Measurements from ENCODE around the gene HOXC6.
"Not testable (repeated sequence)": the region's sequence is repeated elsewhere in the genome, so short reads cannot be mapped to it uniquely, and the experiment has no call there.

Gene HOXC6

GRCh38 chr12:54037360-54038283 is 9.4 kb downstream of the HOXC6 start:
- peaks cover 16% of the 10 kb centered on the region for H3K4me1 ChIP-seq (ENCODE audit: insufficient read depth, low read length)
- H3K9me3 ChIP-seq (ENCODE audit: low read length) = no peaks in the 10 kb centered on the region
- no peak overlapping the region for H3K9ac ChIP-seq (ENCODE audit: low read length)
- no peak overlapping the region for H3K27ac ChIP-seq (ENCODE audit: low read depth, low read length)
- H3K36me3 ChIP-seq (ENCODE audit: insufficient read depth, low read length) = no peaks in the 10 kb centered on the region
- H3K27me3 ChIP-seq (ENCODE audit: control insufficient read depth in 1 of 2, insufficient read depth in 2 of 2, low read length in 2 of 2) = peaks cover 21 to 67% of the 10 kb centered on the region in 2 donors
- H3K4me3 ChIP-seq (ENCODE audit: low read depth in 1 of 2, low read length in 2 of 2) = no peak overlapping the region

- H3K27ac ChIP-seq (ENCODE audit: low read depth, low read length) = no peak overlapping the region
- H3K36me3 ChIP-seq (ENCODE audit: insufficient read depth, low read length) = no peaks in the 10 kb centered on the region
- peaks cover 10% of the 10 kb centered on the region for H3K4me1 ChIP-seq (ENCODE audit: insufficient read depth, low read length)
- H3K9ac ChIP-seq (ENCODE audit: low read length) = no peak overlapping the region
- H3K4me3 ChIP-seq (ENCODE audit: low read depth in 1 of 2, low read length in 2 of 2) = no peak overlapping the region
- peaks cover 13 to 67% of the 10 kb centered on the region in 2 donors for H3K27me3 ChIP-seq (ENCODE audit: control insufficient read depth in 1 of 2, insufficient read depth in 2 of 2, low read length in 2 of 2)
- no peaks in the 10 kb centered on the region for H3K9me3 ChIP-seq (ENCODE audit: low read length)
These were observed 10.1 kb downstream of the HOXC6 start for GRCh38 chr12:54038284-54038870.

- no peaks in the 10 kb centered on the region for H3K36me3 ChIP-seq (ENCODE audit: insufficient read depth, low read length)
- H3K9me3 ChIP-seq (ENCODE audit: low read length) = no peaks in the 10 kb centered on the region
- H3K27ac ChIP-seq (ENCODE audit: low read depth, low read length) = no peak overlapping the region
- H3K9ac ChIP-seq (ENCODE audit: low read length) = no peak overlapping the region
- H3K4me3 ChIP-seq (ENCODE audit: low read depth in 1 of 2, low read length in 2 of 2) = no peak overlapping the region
- peaks cover 13 to 62% of the 10 kb centered on the region in 2 donors for H3K27me3 ChIP-seq (ENCODE audit: control insufficient read depth in 1 of 2, insufficient read depth in 2 of 2, low read length in 2 of 2)
- peaks cover 5% of the 10 kb centered on the region for H3K4me1 ChIP-seq (ENCODE audit: insufficient read depth, low read length)
These were observed 10.7 kb downstream of the HOXC6 start for GRCh38 chr12:54038871-54039414.

GRCh38 chr12:54039417-54040147 is 11.3 kb downstream of the HOXC6 start:
- Histone ChIP-seq H3K36me3 (ENCODE audit: insufficient read depth, low read length) (no peaks in the 10 kb centered on the region), H3K9ac (ENCODE audit: low read length) (no peak overlapping the region), H3K4me1 (ENCODE audit: insufficient read depth, low read length) (peaks cover 5% of the 10 kb centered on the region), H3K27me3 (ENCODE audit: control insufficient read depth in 1 of 2, insufficient read depth in 2 of 2, low read length in 2 of 2) (peaks cover 19 to 58% of the 10 kb centered on the region in 2 donors), H3K27ac (ENCODE audit: low read depth, low read length) (no peak overlapping the region), H3K9me3 (ENCODE audit: low read length) (no peaks in the 10 kb centered on the region), H3K4me3 (ENCODE audit: low read depth in 1 of 2, low read length in 2 of 2) (peak overlapping the region in 1 of 2 donors; percentile 7)

- Histone ChIP-seq H3K9ac (ENCODE audit: low read length) (no peak overlapping the region), H3K36me3 (ENCODE audit: insufficient read depth, low read length) (no peaks in the 10 kb centered on the region), H3K9me3 (ENCODE audit: low read length) (no peaks in the 10 kb centered on the region), H3K27ac (ENCODE audit: low read depth, low read length) (no peak overlapping the region), H3K4me1 (ENCODE audit: insufficient read depth, low read length) (peaks cover 5% of the 10 kb centered on the region), H3K4me3 (ENCODE audit: low read depth in 1 of 2, low read length in 2 of 2) (peak overlapping the region in 1 of 2 donors; percentile 7), H3K27me3 (ENCODE audit: control insufficient read depth in 1 of 2, insufficient read depth in 2 of 2, low read length in 2 of 2) (peaks cover 21 to 57% of the 10 kb centered on the region in 2 donors)
These were observed 11.9 kb downstream of the HOXC6 start for GRCh38 chr12:54040148-54040494.

- no peaks in the 10 kb centered on the region for H3K9me3 ChIP-seq (ENCODE audit: low read length)
- no peaks in the 10 kb centered on the region for H3K36me3 ChIP-seq (ENCODE audit: insufficient read depth, low read length)
- no peak overlapping the region for H3K27ac ChIP-seq (ENCODE audit: low read depth, low read length)
- peaks cover 5% of the 10 kb centered on the region for H3K4me1 ChIP-seq (ENCODE audit: insufficient read depth, low read length)
- H3K4me3 ChIP-seq (ENCODE audit: low read depth in 1 of 2, low read length in 2 of 2) = no peak overlapping the region
- H3K9ac ChIP-seq (ENCODE audit: low read length) = no peak overlapping the region
- peaks cover 19 to 55% of the 10 kb centered on the region in 2 donors for H3K27me3 ChIP-seq (ENCODE audit: control insufficient read depth in 1 of 2, insufficient read depth in 2 of 2, low read length in 2 of 2)
These were observed 12.4 kb downstream of the HOXC6 start for GRCh38 chr12:54040648-54041047.

GRCh38 chr12:54041097-54041690 is 13.0 kb downstream of the HOXC6 start:
- H3K9ac ChIP-seq (ENCODE audit: low read length) = no peak overlapping the region
- H3K27me3 ChIP-seq (ENCODE audit: control insufficient read depth in 1 of 2, insufficient read depth in 2 of 2, low read length in 2 of 2) = peaks cover 20 to 57% of the 10 kb centered on the region in 2 donors
- H3K36me3 ChIP-seq (ENCODE audit: insufficient read depth, low read length) = no peaks in the 10 kb centered on the region
- H3K9me3 ChIP-seq (ENCODE audit: low read length) = no peaks in the 10 kb centered on the region
- H3K27ac ChIP-seq (ENCODE audit: low read depth, low read length) = no peak overlapping the region
- H3K4me3 ChIP-seq (ENCODE audit: low read depth in 1 of 2, low read length in 2 of 2) = no peak overlapping the region
- peaks cover 5% of the 10 kb centered on the region for H3K4me1 ChIP-seq (ENCODE audit: insufficient read depth, low read length)

- not testable (repeated sequence) for H3K9ac ChIP-seq (ENCODE audit: low read length); H3K36me3 ChIP-seq (ENCODE audit: insufficient read depth, low read length); H3K4me1 ChIP-seq (ENCODE audit: insufficient read depth, low read length); H3K9me3 ChIP-seq (ENCODE audit: low read length); H3K4me3 ChIP-seq (ENCODE audit: low read depth in 1 of 2, low read length in 2 of 2); H3K27ac ChIP-seq (ENCODE audit: low read depth, low read length)
- H3K27me3 ChIP-seq (ENCODE audit: control insufficient read depth in 1 of 2, insufficient read depth in 2 of 2, low read length in 2 of 2) = peaks cover 21 to 59% of the 10 kb centered on the region in 2 donors
These were observed 13.8 kb downstream of the HOXC6 start for GRCh38 chr12:54042033-54042432.

GRCh38 chr12:54042970-54043853 is 15.0 kb downstream of the HOXC6 start:
- no peaks in the 10 kb centered on the region for H3K36me3 ChIP-seq (ENCODE audit: insufficient read depth, low read length)
- H3K4me3 ChIP-seq (ENCODE audit: low read depth in 1 of 2, low read length in 2 of 2) = no peak overlapping the region
- peaks cover 3% of the 10 kb centered on the region for H3K9me3 ChIP-seq (ENCODE audit: low read length)
- peaks cover 5% of the 10 kb centered on the region for H3K4me1 ChIP-seq (ENCODE audit: insufficient read depth, low read length)
- H3K9ac ChIP-seq (ENCODE audit: low read length) = no peak overlapping the region
- peaks cover 27 to 69% of the 10 kb centered on the region in 2 donors for H3K27me3 ChIP-seq (ENCODE audit: control insufficient read depth in 1 of 2, insufficient read depth in 2 of 2, low read length in 2 of 2)
- no peak overlapping the region for H3K27ac ChIP-seq (ENCODE audit: low read depth, low read length)

GRCh38 chr12:54044425-54045103 is 16.3 kb downstream of the HOXC6 start:
- Histone ChIP-seq H3K36me3 (ENCODE audit: insufficient read depth, low read length) (no peaks in the 10 kb centered on the region), H3K9me3 (ENCODE audit: low read length) (peaks cover 3% of the 10 kb centered on the region), H3K4me3 (ENCODE audit: low read depth in 1 of 2, low read length in 2 of 2) (no peak overlapping the region), H3K27me3 (ENCODE audit: control insufficient read depth in 1 of 2, insufficient read depth in 2 of 2, low read length in 2 of 2) (peaks cover 41 to 81% of the 10 kb centered on the region in 2 donors), H3K9ac (ENCODE audit: low read length) (no peak overlapping the region), H3K27ac (ENCODE audit: low read depth, low read length) (no peak overlapping the region), H3K4me1 (ENCODE audit: insufficient read depth, low read length) (peaks cover 5% of the 10 kb centered on the region)
